SK-N-SH (cell line): ENCODE results near the gene DGKD.

Source experiments
- CTCF ChIP-seq: fragments of 200-600 bp; sonication (generic); IDR thresholded peaks from 2 replicates; pipeline ENCODE4 v1.6.1; 2017; ENCODE audit warnings: antibody characterized with exemption, mild to moderate bottlenecking, moderate library complexity
- JUND ChIP-seq: IDR thresholded peaks from 2 replicates; pipeline ENCODE4 v1.4.0; 2012
- NFIC ChIP-seq: IDR thresholded peaks from 2 replicates; pipeline ENCODE4 v1.4.0; 2012; ENCODE audit warnings: borderline replicate concordance
- POLR2AphosphoS5 ChIP-seq: IDR thresholded peaks from 2 replicates; pipeline ENCODE4 v1.6.1; 2012; ENCODE audit warnings: low read depth, low read length
- RAD21 ChIP-seq: IDR thresholded peaks from 2 replicates; pipeline ENCODE4 v1.6.1; 2012; ENCODE audit warnings: mild to moderate bottlenecking, low read length
- REST ChIP-seq: IDR thresholded peaks from 2 replicates; pipeline ENCODE4 v1.6.1; 2012; ENCODE audit warnings: mild to moderate bottlenecking, low read depth, low read length, moderate library complexity
- TF ChIP-seq, protein P1 (sequence below): IDR thresholded peaks from 2 replicates; pipeline ENCODE4 v1.4.0; 2012; ENCODE audit warnings: low read depth, borderline replicate concordance

- TF ChIP-seq REST (no peak), CTCF (peak; percentile 46), NFIC (no peak), JUND (no peak), POLR2AphosphoS5 (no peak), RAD21 (peak; percentile 23)
- TF ChIP-seq, protein P1, sequence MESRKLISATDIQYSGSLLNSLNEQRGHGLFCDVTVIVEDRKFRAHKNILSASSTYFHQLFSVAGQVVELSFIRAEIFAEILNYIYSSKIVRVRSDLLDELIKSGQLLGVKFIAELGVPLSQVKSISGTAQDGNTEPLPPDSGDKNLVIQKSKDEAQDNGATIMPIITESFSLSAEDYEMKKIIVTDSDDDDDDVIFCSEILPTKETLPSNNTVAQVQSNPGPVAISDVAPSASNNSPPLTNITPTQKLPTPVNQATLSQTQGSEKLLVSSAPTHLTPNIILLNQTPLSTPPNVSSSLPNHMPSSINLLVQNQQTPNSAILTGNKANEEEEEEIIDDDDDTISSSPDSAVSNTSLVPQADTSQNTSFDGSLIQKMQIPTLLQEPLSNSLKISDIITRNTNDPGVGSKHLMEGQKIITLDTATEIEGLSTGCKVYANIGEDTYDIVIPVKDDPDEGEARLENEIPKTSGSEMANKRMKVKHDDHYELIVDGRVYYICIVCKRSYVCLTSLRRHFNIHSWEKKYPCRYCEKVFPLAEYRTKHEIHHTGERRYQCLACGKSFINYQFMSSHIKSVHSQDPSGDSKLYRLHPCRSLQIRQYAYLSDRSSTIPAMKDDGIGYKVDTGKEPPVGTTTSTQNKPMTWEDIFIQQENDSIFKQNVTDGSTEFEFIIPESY, result no peak
Measured at GRCh38 chr2:233448220-233448559, 93.9 kb downstream of the DGKD start.
